ENCODE data around the gene FAM53B. TPM values are rescaled to one million over a fixed set of nuclear protein-coding genes. Genes with fewer than 3 reads are reported as not detected.

Gene FAM53B
- total and polyA plus RNA-seq, 4 donors, result 14.6 to 45.4 (median 18.2) TPM

- Histone ChIP-seq H3K9me3 (ENCODE audit: control insufficient read depth in 4 of 4, insufficient read depth in 3 of 4, low read length in 3 of 4) (no peaks in the 10 kb centered on the region), H3K4me3 (no peak overlapping the region), H3K36me3 (ENCODE audit: control insufficient read depth in 4 of 4, insufficient read depth in 4 of 4, low read length in 4 of 4) (peaks cover 0 to 9% (median 7%) of the 10 kb centered on the region in 4 donors), H3K27ac (ENCODE audit: low read depth in 1 of 2, low read length in 1 of 2) (peak overlapping the region in 1 of 2 donors; percentile 20), H3K9ac (ENCODE audit: insufficient read depth in 1 of 2, low read length in 2 of 2) (no peak overlapping the region), H3K27me3 (ENCODE audit: control insufficient read depth in 3 of 3, insufficient read depth in 3 of 3, low read length in 2 of 3) (no peaks in the 10 kb centered on the region), H3K4me1 (ENCODE audit: control insufficient read depth in 5 of 5, insufficient read depth in 5 of 5, low read length in 5 of 5) (peaks cover 0 to 24% (median 0%) of the 10 kb centered on the region in 5 donors)
- ATAC-seq (ENCODE audit: insufficient read depth, low FRiP score) (no peak), DNase-seq (no peak)
- 54 to 66% methylated on average over 9 of the region's 9 CpGs for WGBS, 2 donors
- no peak for TF ChIP-seq CTCF (IDR thresholded peaks at IDR 0.05; ENCODE audit: control extremely low read depth, extremely low read depth)
Observed at GRCh38 chr10:124657806-124658205, 86.4 kb downstream of the FAM53B start.

- DNase-seq, result no peak
- no peak overlapping the region for H3K27ac ChIP-seq (ENCODE audit: low read depth in 1 of 2, low read length in 1 of 2)
- no peaks in the 10 kb centered on the region for H3K27me3 ChIP-seq (ENCODE audit: control insufficient read depth in 3 of 3, insufficient read depth in 3 of 3, low read length in 2 of 3)
- ATAC-seq (ENCODE audit: insufficient read depth, low FRiP score), result no peak
- 79 to 81% methylated on average over 6 of the region's 6 CpGs for WGBS, 2 donors
- TF ChIP-seq CTCF (IDR thresholded peaks at IDR 0.05; ENCODE audit: control extremely low read depth, extremely low read depth), result no peak
- H3K4me1 ChIP-seq (ENCODE audit: control insufficient read depth in 5 of 5, insufficient read depth in 5 of 5, low read length in 5 of 5), result peaks cover 0 to 33% (median 0%) of the 10 kb centered on the region in 5 donors
- no peak overlapping the region for H3K9ac ChIP-seq (ENCODE audit: insufficient read depth in 1 of 2, low read length in 2 of 2)
- no peaks in the 10 kb centered on the region for H3K9me3 ChIP-seq (ENCODE audit: control insufficient read depth in 4 of 4, insufficient read depth in 3 of 4, low read length in 3 of 4)
- peaks cover 0 to 9% (median 6%) of the 10 kb centered on the region in 4 donors for H3K36me3 ChIP-seq (ENCODE audit: control insufficient read depth in 4 of 4, insufficient read depth in 4 of 4, low read length in 4 of 4)
- no peak overlapping the region for H3K4me3 ChIP-seq
Observed at GRCh38 chr10:124656541-124656940, 87.6 kb downstream of the FAM53B start.

- no peak overlapping the region for H3K9ac ChIP-seq (ENCODE audit: insufficient read depth in 1 of 2, low read length in 2 of 2)
- TF ChIP-seq CTCF (IDR thresholded peaks at IDR 0.05; ENCODE audit: control extremely low read depth, extremely low read depth), result no peak
- no peak overlapping the region for H3K27ac ChIP-seq (ENCODE audit: low read depth in 1 of 2, low read length in 1 of 2)
- ATAC-seq (ENCODE audit: insufficient read depth, low FRiP score), result no peak
- no peaks in the 10 kb centered on the region for H3K27me3 ChIP-seq (ENCODE audit: control insufficient read depth in 3 of 3, insufficient read depth in 3 of 3, low read length in 2 of 3)
- peaks cover 0 to 37% (median 0%) of the 10 kb centered on the region in 5 donors for H3K4me1 ChIP-seq (ENCODE audit: control insufficient read depth in 5 of 5, insufficient read depth in 5 of 5, low read length in 5 of 5)
- H3K9me3 ChIP-seq (ENCODE audit: control insufficient read depth in 4 of 4, insufficient read depth in 3 of 4, low read length in 3 of 4), result no peaks in the 10 kb centered on the region
- no peak for DNase-seq
- peaks cover 0 to 9% (median 6%) of the 10 kb centered on the region in 4 donors for H3K36me3 ChIP-seq (ENCODE audit: control insufficient read depth in 4 of 4, insufficient read depth in 4 of 4, low read length in 4 of 4)
- 97% methylated on average over 7 of the region's 7 CpGs for WGBS, 2 donors
- no peak overlapping the region for H3K4me3 ChIP-seq
Observed at GRCh38 chr10:124656113-124656490, 88.1 kb downstream of the FAM53B start.
